ENCODE measurements around the gene ZNF331. TPM values are rescaled to one million over a fixed set of nuclear protein-coding genes. Genes with fewer than 3 reads are reported as not detected.
"Not testable (repeated sequence)": the region's sequence is repeated elsewhere in the genome, so short reads cannot be mapped to it uniquely, and the experiment has no call there.

Gene ZNF331
- total RNA-seq, 4 donors from 2014 or later: 2.8 to 15.8 (median 7.9) TPM

GRCh38 chr19:53511357-53511756, 26.6 kb upstream of the ZNF331 start:
- Histone ChIP-seq H3K4me3 (no peak overlapping the region), H3K9me3 (peaks cover 0 to 6% (median 0%) of the 10 kb centered on the region in 3 donors), H3K4me1 (no peaks in the 10 kb centered on the region), H3K27me3 (no peaks in the 10 kb centered on the region), H3K36me3 (no peaks in the 10 kb centered on the region), H3K27ac (no peak overlapping the region)
- TF ChIP-seq CTCF (IDR thresholded peaks at IDR 0.05): no peak
- no peak for TF ChIP-seq POLR2A (IDR thresholded peaks at IDR 0.05)
- 90 to 97% methylated on average over 2 of the region's 2 CpGs for WGBS, 2 donors
- intact Hi-C loops (cut with DNase I): no loop called here
- no peak for DNase-seq

GRCh38 chr19:53511933-53512374, 26.0 kb upstream of the ZNF331 start:
- Histone ChIP-seq H3K4me3 (no peak overlapping the region), H3K27me3 (no peaks in the 10 kb centered on the region), H3K9me3 (peaks cover 0 to 6% (median 0%) of the 10 kb centered on the region in 3 donors), H3K4me1 (no peaks in the 10 kb centered on the region), H3K36me3 (no peaks in the 10 kb centered on the region), H3K27ac (no peak overlapping the region)
- WGBS, 2 donors: 0% methylated on average over 2 of the region's 11 CpGs
- intact Hi-C loops (cut with DNase I): no loop called here
- peak; percentile 25 to 62 (median 52) for TF ChIP-seq CTCF (IDR thresholded peaks at IDR 0.05)
- no peak for TF ChIP-seq POLR2A (IDR thresholded peaks at IDR 0.05)
- DNase-seq: no peak

- intact Hi-C loops (cut with DNase I); H3K36me3 ChIP-seq; H3K27ac ChIP-seq; DNase-seq; H3K4me1 ChIP-seq; H3K27me3 ChIP-seq; H3K4me3 ChIP-seq: not testable (repeated sequence)
- peaks cover 0 to 11% (median 1%) of the 10 kb centered on the region in 3 donors for H3K9me3 ChIP-seq
- 77 to 100% methylated on average over 3 of the region's 3 CpGs for WGBS, 2 donors
Observed at GRCh38 chr19:53515047-53515446, 22.9 kb upstream of the ZNF331 start.

GRCh38 chr19:53517114-53517741, 20.7 kb upstream of the ZNF331 start:
- 69 to 71% methylated on average over 4 to 5 of the region's 5 CpGs for WGBS, 2 donors
- no peak overlapping the region for H3K4me3 ChIP-seq
- no peak overlapping the region for H3K27ac ChIP-seq
- no peak for DNase-seq
- H3K36me3 ChIP-seq: no peaks in the 10 kb centered on the region
- peaks cover 0 to 16% (median 4%) of the 10 kb centered on the region in 3 donors for H3K9me3 ChIP-seq
- H3K27me3 ChIP-seq: no peaks in the 10 kb centered on the region
- TF ChIP-seq POLR2A (IDR thresholded peaks at IDR 0.05): no peak
- no peak for TF ChIP-seq CTCF (IDR thresholded peaks at IDR 0.05)
- H3K4me1 ChIP-seq: peaks cover 6 to 20% (median 6%) of the 10 kb centered on the region in 3 donors
- intact Hi-C loops (cut with DNase I): no loop called here

- H3K4me1 ChIP-seq: peaks cover 6 to 20% (median 6%) of the 10 kb centered on the region in 3 donors
- intact Hi-C loops (cut with DNase I): no loop called here
- peaks cover 0 to 16% (median 4%) of the 10 kb centered on the region in 3 donors for H3K9me3 ChIP-seq
- TF ChIP-seq POLR2A (IDR thresholded peaks at IDR 0.05): no peak
- TF ChIP-seq CTCF (IDR thresholded peaks at IDR 0.05): no peak
- 81 to 82% methylated on average over 4 of the region's 4 CpGs for WGBS, 2 donors
- no peak overlapping the region for H3K27ac ChIP-seq
- H3K27me3 ChIP-seq: no peaks in the 10 kb centered on the region
- no peak for DNase-seq
- H3K36me3 ChIP-seq: no peaks in the 10 kb centered on the region
- no peak overlapping the region for H3K4me3 ChIP-seq
Observed at GRCh38 chr19:53518121-53518520, 19.8 kb upstream of the ZNF331 start.

All from esophagus squamous epithelium (tissue), 5 donors.